Activated effector memory CD4-positive, alpha-beta T cell treated with anti-CD3 and anti-CD28 coated beads, Interleukin-2, amount 50 U/mL, for 16 hours (primary cell): ENCODE data around the gene FBXL3.
"Not testable (repeated sequence)": the region's sequence is repeated elsewhere in the genome, so short reads cannot be mapped to it uniquely, and the experiment has no call there.

ENCODE experiments used
- DNase-seq: peaks from one replicate; pipeline ENCODE4 v3.0.0-alpha.2; 2020

FBXL3 gene

GRCh38 chr13:76980075-76980718 lies 46.8 kb downstream of the FBXL3 start:
- peak; percentile 95 for DNase-seq

DNA sequence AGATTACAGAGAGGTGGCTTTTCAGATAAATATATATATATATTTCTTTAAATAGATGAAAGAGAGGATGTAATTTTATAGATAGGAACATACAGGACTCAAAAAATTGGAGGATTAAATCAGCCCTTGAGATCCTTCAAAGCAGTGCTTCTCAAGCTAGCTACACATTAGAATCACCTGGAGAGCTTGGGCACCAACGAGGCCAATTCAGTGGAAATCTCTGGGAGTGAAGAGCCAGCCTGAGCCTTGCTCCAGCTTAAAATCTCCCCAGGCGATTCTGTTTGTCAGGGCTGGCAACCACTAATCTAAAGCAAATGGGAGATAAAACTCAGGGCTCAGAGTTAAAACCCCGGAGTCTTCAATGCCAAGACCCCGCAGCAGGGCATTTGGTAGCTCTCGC lies 50.0 kb downstream of the FBXL3 start:
- no peak for DNase-seq

DNA sequence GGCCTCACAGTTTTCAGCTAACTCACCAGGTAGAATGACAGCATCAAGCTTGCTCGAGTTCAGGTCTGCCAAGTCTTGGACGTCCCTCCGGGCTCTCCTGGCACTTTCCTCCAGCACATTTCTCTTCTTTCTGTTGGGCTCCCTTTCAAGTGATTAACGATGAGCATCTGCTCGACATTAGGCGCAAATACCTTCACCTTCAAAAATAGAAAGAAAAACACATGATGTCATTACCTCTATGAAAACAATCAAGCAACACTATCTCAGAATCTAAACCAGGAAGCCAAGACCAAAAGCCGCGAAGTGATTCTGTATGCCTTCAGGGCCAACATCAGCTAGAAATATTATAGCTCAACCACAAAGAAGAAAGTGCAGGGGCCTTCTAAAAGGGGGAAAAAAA lies 50.5 kb downstream of the FBXL3 start:
- no peak for DNase-seq

GRCh38 chr13:76975863-76976262 lies 51.1 kb downstream of the FBXL3 start:
- no peak for DNase-seq

DNA sequence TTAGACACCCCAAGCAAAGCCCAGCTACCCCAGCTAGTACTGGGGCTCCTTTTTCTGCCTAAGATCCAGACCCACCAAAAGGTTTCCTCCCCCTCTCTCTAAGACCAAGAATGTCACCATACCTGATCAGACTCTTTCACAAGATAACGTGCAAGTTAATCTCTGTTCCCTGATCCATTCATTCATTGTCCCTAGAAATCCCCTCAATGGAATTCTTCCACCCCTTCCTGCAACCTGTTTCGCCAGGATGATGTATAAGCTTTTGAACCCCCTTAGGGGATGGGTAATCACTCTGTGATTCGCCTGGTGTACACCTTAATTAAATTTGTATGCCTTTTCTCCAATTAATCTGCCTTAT lies 52.4 kb downstream of the FBXL3 start:
- DNase-seq = no peak

DNA sequence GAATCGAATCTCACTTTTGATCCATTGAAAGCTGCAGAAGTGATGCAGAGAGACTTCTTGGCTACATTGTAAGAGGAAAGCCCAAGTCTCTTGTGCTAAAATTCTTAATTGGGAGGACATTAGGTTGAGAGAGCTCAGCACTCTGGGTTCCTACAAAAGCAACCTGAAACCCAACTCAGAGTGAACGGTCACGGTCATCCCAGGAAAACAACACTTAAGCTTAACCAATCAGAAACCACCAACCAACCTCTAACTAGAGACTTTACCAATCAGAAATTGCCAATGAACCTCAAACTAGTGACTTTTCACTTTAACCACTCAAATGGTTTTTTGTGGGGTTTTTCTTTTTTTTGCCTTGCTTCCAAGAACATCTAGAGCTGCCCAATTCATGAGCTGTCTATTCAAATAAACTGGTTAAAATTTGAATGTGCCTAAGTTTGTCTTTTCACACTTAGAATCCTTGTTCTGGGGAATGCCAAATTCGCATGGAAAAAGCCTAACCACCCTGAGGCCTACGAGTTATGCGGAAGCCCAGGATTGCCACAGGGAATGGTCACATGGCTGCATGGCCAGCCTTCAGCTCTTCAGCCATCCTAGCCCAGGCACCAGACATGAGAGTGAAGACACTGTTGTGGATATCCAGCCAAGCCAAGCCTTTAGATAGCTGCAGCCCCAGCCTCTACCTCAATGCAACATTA lies 52.9 kb downstream of the FBXL3 start:
- DNase-seq = no peak

DNA sequence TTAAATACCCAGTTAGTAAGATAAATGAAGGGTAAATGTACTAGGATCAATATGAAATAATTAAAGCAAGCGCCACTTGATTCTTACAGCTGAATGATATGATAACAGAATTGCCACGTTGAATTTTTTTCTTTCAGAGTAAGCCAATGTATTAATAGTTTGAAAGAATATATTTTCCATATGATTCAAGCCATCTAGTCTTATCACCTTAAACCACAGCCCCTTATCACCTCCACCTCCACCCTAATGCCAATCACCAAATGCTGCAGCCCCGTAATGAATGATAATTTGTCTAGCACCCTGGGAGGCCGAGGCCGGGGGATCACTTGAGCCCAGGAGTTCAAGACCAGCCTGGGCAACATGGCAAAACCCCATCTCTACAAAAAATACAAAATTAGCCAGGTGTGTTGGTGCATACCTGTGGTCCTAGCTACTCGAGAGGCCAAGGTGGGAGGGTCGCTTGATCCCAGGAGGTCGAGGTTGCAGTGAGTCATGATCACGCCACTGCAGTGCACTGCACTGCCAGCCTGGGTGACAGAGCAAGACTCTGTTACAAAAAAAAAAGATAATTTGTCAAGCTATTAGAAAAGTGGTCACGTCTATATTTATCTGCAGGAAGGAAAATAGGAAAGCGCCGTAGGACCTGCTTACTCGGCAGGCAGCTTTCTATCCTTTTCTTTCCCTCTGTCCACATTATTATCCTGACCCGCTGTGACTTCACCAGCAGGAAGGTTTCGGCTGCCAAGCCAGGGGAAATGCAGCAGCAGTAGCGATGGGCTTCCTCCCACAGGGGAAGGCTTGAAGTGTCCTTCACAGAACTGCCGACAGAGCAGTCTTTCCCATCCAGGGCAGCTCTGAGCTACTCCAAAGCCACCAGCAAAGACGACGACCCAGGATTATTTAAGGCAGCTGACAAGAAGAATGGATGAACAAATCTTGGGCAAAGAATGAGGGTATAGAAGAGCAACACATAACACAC lies 54.8 kb downstream of the FBXL3 start:
- no peak for DNase-seq

DNA sequence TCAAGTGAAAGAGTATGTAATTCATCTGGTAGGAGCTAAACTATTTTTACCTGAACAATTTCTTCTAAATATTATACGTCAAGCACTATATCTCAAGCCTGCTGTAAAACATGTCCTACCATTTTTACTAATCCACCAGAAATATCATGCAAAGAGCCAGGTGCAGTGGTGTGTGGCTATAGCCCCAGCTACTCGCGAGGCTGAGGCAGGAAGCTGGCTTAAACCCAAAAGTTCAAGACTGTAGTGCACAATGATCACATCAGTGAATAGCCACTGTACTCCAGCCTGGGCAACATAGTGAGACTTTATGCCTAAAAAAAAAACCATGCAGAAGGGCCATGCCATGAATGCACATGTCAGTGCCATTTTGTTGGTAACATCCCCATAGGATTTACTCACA lies 55.7 kb downstream of the FBXL3 start:
- DNase-seq = no peak

- DNase-seq = no peak
These were observed 57.2 kb downstream of the FBXL3 start for GRCh38 chr13:76969488-76970365.

DNA sequence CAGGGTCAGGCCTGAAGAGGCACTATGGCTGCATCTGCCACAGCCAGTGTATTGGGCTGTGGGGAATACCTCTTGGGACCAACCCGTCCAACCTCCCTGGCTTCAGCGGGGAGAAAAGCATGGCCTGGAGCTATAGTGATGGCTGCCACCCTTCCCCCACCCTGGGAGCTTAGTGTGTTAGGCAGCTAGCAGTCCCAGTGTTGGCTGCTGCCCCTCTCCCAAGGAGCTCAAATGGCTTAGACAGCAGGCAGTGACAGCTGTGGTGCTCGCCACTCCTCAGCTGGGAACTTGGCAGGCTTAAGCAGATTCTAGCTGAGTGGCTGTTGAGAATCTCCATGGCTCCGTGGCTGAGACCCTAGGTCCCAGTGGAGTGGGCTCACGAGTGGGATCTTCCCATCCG lies 58.9 kb downstream of the FBXL3 start:
- no peak for DNase-seq

- no peak for DNase-seq
These were observed 59.9 kb downstream of the FBXL3 start for GRCh38 chr13:76967031-76967430.

- DNase-seq = no peak
These were observed 61.1 kb downstream of the FBXL3 start for GRCh38 chr13:76965759-76966421.

GRCh38 chr13:76959734-76960133 lies 67.2 kb downstream of the FBXL3 start:
- not testable (repeated sequence) for DNase-seq

DNA sequence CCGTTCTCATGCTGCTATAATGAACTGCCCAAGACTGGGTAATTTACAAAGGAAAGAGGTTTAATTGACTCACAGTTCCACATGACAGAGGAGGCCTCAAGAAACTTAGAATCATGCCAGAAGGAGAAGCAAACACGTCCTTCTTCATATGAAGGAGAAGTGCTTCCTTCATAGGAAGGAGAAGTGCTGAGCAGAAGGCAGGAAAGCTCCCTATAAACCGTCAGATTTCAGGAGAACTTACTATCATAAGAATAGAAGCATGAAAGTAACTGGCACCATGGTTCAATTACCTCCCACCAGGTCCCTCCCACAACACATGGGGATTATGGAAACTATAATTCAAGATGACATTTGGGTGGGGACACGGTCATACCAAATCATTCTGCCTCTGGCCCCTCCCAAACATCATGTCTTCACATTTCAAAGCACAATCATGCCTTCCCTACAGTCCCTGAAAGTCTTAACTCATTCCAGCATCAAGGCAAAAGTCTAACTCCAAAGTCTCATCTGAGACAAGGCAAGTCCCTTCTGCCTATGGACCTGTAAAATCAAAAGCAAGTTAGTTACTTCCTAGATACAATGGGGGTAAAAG lies 68.0 kb downstream of the FBXL3 start:
- no peak for DNase-seq

DNA sequence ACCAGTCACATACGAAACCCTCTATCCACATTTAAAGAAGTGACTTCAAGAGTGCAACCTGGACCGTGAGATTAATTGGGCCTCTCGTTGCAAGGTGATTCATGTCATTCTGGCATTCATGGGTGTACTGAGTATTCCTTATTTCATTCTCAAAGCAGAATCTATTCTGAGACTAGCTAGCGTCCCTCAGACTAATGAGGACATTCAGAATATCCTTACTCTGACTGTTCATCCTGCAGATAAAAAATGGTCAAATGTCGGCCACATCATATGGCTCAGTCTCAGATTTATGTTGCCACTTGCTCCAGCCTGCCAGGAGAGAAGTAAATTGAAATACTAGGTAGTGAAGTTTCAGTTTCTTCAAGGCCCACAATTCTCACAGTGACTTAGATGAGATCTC lies 71.3 kb downstream of the FBXL3 start:
- DNase-seq = no peak
